ENCODE results near the gene C6orf47. TPM values are rescaled to one million over a fixed set of nuclear protein-coding genes. Genes with fewer than 3 reads are reported as not detected.

C6orf47 gene
- total and polyA plus RNA-seq, 4 donors = 12.4 to 23.1 (median 17.3) TPM

GRCh38 chr6:31701666-31702404 is 41.3 kb upstream of the C6orf47 start:
- DNase-seq (ENCODE audit: low read depth in 4 of 6, low spot score in 6 of 6) = peak in 2 of 6 donors; percentile 8 to 39
- WGBS (ENCODE audit: insufficient coverage) = 20% methylated on average over 6 of the region's 7 CpGs
- no peaks in the 10 kb centered on the region for H3K9me3 ChIP-seq (ENCODE audit: control insufficient read depth, insufficient read depth, low read length)

DNA sequence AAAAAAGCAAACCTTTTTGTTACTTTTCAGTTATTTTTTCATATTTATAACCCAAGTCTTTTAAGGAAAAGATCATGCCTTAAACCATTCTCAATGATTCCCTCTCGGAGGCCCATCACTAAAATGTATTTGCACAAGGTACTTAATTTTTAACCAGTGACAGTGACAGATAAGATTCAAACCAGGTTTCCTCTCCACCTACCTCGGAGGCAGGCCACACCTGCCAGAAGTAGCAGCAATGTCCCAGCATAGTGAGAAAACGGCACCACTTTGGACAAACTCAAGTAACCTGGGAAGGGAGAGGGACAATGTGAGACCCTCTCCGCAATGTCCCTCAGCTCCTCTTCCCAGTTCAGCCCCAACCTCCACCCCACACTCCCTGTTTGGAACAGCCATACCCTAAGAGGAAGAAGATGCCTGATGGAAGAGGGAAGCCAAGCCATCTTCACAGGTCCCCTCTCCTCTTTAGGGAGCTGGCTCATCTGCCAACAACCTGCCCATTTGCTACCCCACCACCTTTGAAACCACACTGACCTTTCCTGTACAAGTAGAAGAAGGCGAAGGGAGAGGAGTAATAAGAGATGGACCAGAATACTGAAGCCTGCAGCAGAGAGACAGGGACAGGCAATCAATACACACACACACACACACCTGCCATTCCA is 40.3 kb upstream of the C6orf47 start:
- no peaks in the 10 kb centered on the region for H3K27me3 ChIP-seq (ENCODE audit: control insufficient read depth, insufficient read depth, low read length)
- peaks cover 36% of the 10 kb centered on the region for H3K36me3 ChIP-seq (ENCODE audit: control insufficient read depth, insufficient read depth, low read length)
- peaks cover 22% of the 10 kb centered on the region for H3K4me1 ChIP-seq (ENCODE audit: control insufficient read depth, insufficient read depth, low read length)
- H3K9me3 ChIP-seq (ENCODE audit: control insufficient read depth, insufficient read depth, low read length) = no peaks in the 10 kb centered on the region
- 100% methylated on average over 1 of the region's 5 CpGs for WGBS (ENCODE audit: insufficient coverage)
- no peak overlapping the region for H3K27ac ChIP-seq (ENCODE audit: low read depth, low read length)
- no peak for DNase-seq (ENCODE audit: low read depth in 4 of 6, low spot score in 6 of 6)
- no peak overlapping the region for H3K4me3 ChIP-seq (ENCODE audit: low read depth, low read length)

More at GRCh38 chr6:31701666-31702404, 41.3 kb upstream of the C6orf47 start:
- Histone ChIP-seq H3K36me3 (ENCODE audit: control insufficient read depth, insufficient read depth, low read length) (peaks cover 26% of the 10 kb centered on the region), H3K27ac (ENCODE audit: low read depth, low read length) (peak overlapping the region; percentile 100), H3K4me1 (ENCODE audit: control insufficient read depth, insufficient read depth, low read length) (peaks cover 22% of the 10 kb centered on the region), H3K27me3 (ENCODE audit: control insufficient read depth, insufficient read depth, low read length) (no peaks in the 10 kb centered on the region), H3K4me3 (ENCODE audit: low read depth, low read length) (peak overlapping the region; percentile 100)

DNA sequence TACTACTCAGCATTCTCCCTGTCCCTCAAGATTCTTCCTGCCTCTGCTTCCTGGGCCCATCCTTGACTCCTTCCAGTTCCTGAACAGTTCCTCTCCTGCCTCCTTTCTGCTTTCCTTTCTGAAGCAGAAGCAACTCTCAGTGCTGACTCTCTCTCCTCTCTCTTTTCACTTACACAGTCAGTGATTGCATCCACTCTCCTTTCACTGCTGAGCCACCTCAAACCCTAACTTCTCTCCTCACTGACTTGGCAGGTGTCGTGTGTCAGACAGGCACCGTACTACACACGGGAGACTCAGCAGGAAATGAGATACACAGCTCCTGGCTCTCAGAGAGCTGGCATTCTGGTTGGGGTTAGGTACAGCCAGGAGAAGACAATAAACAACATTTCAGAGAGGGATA is 37.0 kb upstream of the C6orf47 start:
- Histone ChIP-seq H3K4me3 (ENCODE audit: low read depth, low read length) (no peak overlapping the region), H3K36me3 (ENCODE audit: control insufficient read depth, insufficient read depth, low read length) (peaks cover 67% of the 10 kb centered on the region), H3K4me1 (ENCODE audit: control insufficient read depth, insufficient read depth, low read length) (peaks cover 14% of the 10 kb centered on the region), H3K9me3 (ENCODE audit: control insufficient read depth, insufficient read depth, low read length) (no peaks in the 10 kb centered on the region), H3K27me3 (ENCODE audit: control insufficient read depth, insufficient read depth, low read length) (no peaks in the 10 kb centered on the region), H3K27ac (ENCODE audit: low read depth, low read length) (no peak overlapping the region)
- WGBS (ENCODE audit: insufficient coverage) = 67% methylated on average over 1 of the region's 3 CpGs
- no peak for DNase-seq (ENCODE audit: low read depth in 4 of 6, low spot score in 6 of 6)

GRCh38 chr6:31693535-31693934 is 33.0 kb upstream of the C6orf47 start:
- no peaks in the 10 kb centered on the region for H3K4me1 ChIP-seq (ENCODE audit: control insufficient read depth, insufficient read depth, low read length)
- no peak overlapping the region for H3K4me3 ChIP-seq (ENCODE audit: low read depth, low read length)
- H3K9me3 ChIP-seq (ENCODE audit: control insufficient read depth, insufficient read depth, low read length) = no peaks in the 10 kb centered on the region
- H3K36me3 ChIP-seq (ENCODE audit: control insufficient read depth, insufficient read depth, low read length) = peaks cover 85% of the 10 kb centered on the region
- WGBS (ENCODE audit: insufficient coverage) = 80% methylated on average over 1 of the region's 6 CpGs
- no peak overlapping the region for H3K27ac ChIP-seq (ENCODE audit: low read depth, low read length)
- H3K27me3 ChIP-seq (ENCODE audit: control insufficient read depth, insufficient read depth, low read length) = no peaks in the 10 kb centered on the region
- DNase-seq (ENCODE audit: low read depth in 4 of 6, low spot score in 6 of 6) = no peak

GRCh38 chr6:31692886-31693285 is 32.3 kb upstream of the C6orf47 start:
- Histone ChIP-seq H3K4me1 (ENCODE audit: control insufficient read depth, insufficient read depth, low read length) (no peaks in the 10 kb centered on the region), H3K27me3 (ENCODE audit: control insufficient read depth, insufficient read depth, low read length) (no peaks in the 10 kb centered on the region), H3K27ac (ENCODE audit: low read depth, low read length) (no peak overlapping the region), H3K9me3 (ENCODE audit: control insufficient read depth, insufficient read depth, low read length) (no peaks in the 10 kb centered on the region), H3K4me3 (ENCODE audit: low read depth, low read length) (no peak overlapping the region), H3K36me3 (ENCODE audit: control insufficient read depth, insufficient read depth, low read length) (peaks cover 89% of the 10 kb centered on the region)
- WGBS (ENCODE audit: insufficient coverage) = 88% methylated on average over 9 of the region's 9 CpGs
- no peak for DNase-seq (ENCODE audit: low read depth in 4 of 6, low spot score in 6 of 6)

- no peaks in the 10 kb centered on the region for H3K4me1 ChIP-seq (ENCODE audit: control insufficient read depth, insufficient read depth, low read length)
- H3K9me3 ChIP-seq (ENCODE audit: control insufficient read depth, insufficient read depth, low read length) = no peaks in the 10 kb centered on the region
- H3K36me3 ChIP-seq (ENCODE audit: control insufficient read depth, insufficient read depth, low read length) = peaks cover 91% of the 10 kb centered on the region
- no peaks in the 10 kb centered on the region for H3K27me3 ChIP-seq (ENCODE audit: control insufficient read depth, insufficient read depth, low read length)
- WGBS (ENCODE audit: insufficient coverage) = 81% methylated on average over 3 of the region's 4 CpGs
- DNase-seq (ENCODE audit: low read depth in 4 of 6, low spot score in 6 of 6) = no peak
- H3K27ac ChIP-seq (ENCODE audit: low read depth, low read length) = no peak overlapping the region
- no peak overlapping the region for H3K4me3 ChIP-seq (ENCODE audit: low read depth, low read length)
These were observed 31.8 kb upstream of the C6orf47 start for GRCh38 chr6:31692353-31692752.

DNA sequence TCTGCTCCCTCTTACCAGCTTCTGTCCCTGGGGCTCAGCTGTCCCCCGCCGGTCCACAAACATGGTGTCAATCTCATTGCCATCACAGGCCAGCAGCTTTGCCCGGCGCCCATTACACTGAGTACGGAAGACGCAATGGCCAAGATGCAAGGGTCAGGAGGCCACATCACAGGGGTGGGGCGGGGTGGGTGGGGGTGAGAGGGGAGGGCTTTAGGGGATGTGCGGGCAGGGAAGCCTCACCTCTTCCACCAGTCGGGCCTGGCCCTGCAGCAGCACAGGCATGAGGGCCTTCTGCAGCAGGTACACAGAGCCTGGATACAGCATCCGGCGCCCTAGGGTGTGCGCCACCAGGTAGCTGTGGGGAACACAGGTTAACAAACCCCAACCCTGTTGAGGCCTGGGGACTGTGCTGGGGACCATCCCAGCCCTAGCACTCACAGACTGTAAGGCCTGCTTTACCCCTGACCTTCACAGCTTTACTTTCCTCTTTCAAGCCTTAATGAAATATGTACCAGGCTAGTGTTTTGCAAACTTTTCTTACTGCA is 31.1 kb upstream of the C6orf47 start:
- Histone ChIP-seq H3K9me3 (ENCODE audit: control insufficient read depth, insufficient read depth, low read length) (no peaks in the 10 kb centered on the region), H3K4me1 (ENCODE audit: control insufficient read depth, insufficient read depth, low read length) (no peaks in the 10 kb centered on the region), H3K36me3 (ENCODE audit: control insufficient read depth, insufficient read depth, low read length) (peaks cover 94% of the 10 kb centered on the region), H3K27ac (ENCODE audit: low read depth, low read length) (no peak overlapping the region), H3K27me3 (ENCODE audit: control insufficient read depth, insufficient read depth, low read length) (no peaks in the 10 kb centered on the region), H3K4me3 (ENCODE audit: low read depth, low read length) (no peak overlapping the region)
- WGBS (ENCODE audit: insufficient coverage) = 87% methylated on average over 5 of the region's 12 CpGs
- DNase-seq (ENCODE audit: low read depth in 4 of 6, low spot score in 6 of 6) = no peak

- Histone ChIP-seq H3K27me3 (ENCODE audit: control insufficient read depth, insufficient read depth, low read length) (no peaks in the 10 kb centered on the region), H3K36me3 (ENCODE audit: control insufficient read depth, insufficient read depth, low read length) (peaks cover 94% of the 10 kb centered on the region), H3K9me3 (ENCODE audit: control insufficient read depth, insufficient read depth, low read length) (no peaks in the 10 kb centered on the region), H3K4me3 (ENCODE audit: low read depth, low read length) (no peak overlapping the region), H3K4me1 (ENCODE audit: control insufficient read depth, insufficient read depth, low read length) (no peaks in the 10 kb centered on the region), H3K27ac (ENCODE audit: low read depth, low read length) (no peak overlapping the region)
- no peak for DNase-seq (ENCODE audit: low read depth in 4 of 6, low spot score in 6 of 6)
- WGBS (ENCODE audit: insufficient coverage) = 92% methylated on average over 2 of the region's 6 CpGs
These were observed 30.5 kb upstream of the C6orf47 start for GRCh38 chr6:31691078-31691463.

- Histone ChIP-seq H3K9me3 (ENCODE audit: control insufficient read depth, insufficient read depth, low read length) (no peaks in the 10 kb centered on the region), H3K27ac (ENCODE audit: low read depth, low read length) (no peak overlapping the region), H3K4me1 (ENCODE audit: control insufficient read depth, insufficient read depth, low read length) (no peaks in the 10 kb centered on the region), H3K36me3 (ENCODE audit: control insufficient read depth, insufficient read depth, low read length) (peaks cover 94% of the 10 kb centered on the region), H3K27me3 (ENCODE audit: control insufficient read depth, insufficient read depth, low read length) (no peaks in the 10 kb centered on the region), H3K4me3 (ENCODE audit: low read depth, low read length) (no peak overlapping the region)
- WGBS (ENCODE audit: insufficient coverage) = 58% methylated on average over 3 of the region's 10 CpGs
- DNase-seq (ENCODE audit: low read depth in 4 of 6, low spot score in 6 of 6) = no peak
These were observed 29.9 kb upstream of the C6orf47 start for GRCh38 chr6:31690231-31691077.
